Activated CD8-positive, alpha-beta memory T cell treated with anti-CD3 and anti-CD28 coated beads for 36 hours (primary cell): ENCODE data around the gene ASB10. TPM values are rescaled to one million over a fixed set of nuclear protein-coding genes. Genes with fewer than 3 reads are reported as not detected.

Experiments
- CTCF ChIA-PET: fragments of 350-600 bp; sonication (Branson Sonifier 250); formaldehyde crosslinking; loops from one replicate; lab custom pipeline; 2021; ENCODE audit warnings: antibody characterized with exemption; lab: Charles Lee
- POLR2A ChIA-PET: fragments of 350-600 bp; sonication (Branson Sonifier 250); formaldehyde crosslinking; loops from one replicate; lab custom pipeline; 2021; ENCODE audit warnings: antibody characterized with exemption; lab: Charles Lee
- total RNA-seq, 2 experiments: library from RNA; stranded (reverse); gene quantifications; one replicate each; pipeline ENCODE4 v1.2.3, GENCODE V29; 2021

The ASB10 gene, protein sequence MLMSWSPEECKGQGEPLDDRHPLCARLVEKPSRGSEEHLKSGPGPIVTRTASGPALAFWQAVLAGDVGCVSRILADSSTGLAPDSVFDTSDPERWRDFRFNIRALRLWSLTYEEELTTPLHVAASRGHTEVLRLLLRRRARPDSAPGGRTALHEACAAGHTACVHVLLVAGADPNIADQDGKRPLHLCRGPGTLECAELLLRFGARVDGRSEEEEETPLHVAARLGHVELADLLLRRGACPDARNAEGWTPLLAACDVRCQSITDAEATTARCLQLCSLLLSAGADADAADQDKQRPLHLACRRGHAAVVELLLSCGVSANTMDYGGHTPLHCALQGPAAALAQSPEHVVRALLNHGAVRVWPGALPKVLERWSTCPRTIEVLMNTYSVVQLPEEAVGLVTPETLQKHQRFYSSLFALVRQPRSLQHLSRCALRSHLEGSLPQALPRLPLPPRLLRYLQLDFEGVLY
- not detected for total RNA-seq

DNA sequence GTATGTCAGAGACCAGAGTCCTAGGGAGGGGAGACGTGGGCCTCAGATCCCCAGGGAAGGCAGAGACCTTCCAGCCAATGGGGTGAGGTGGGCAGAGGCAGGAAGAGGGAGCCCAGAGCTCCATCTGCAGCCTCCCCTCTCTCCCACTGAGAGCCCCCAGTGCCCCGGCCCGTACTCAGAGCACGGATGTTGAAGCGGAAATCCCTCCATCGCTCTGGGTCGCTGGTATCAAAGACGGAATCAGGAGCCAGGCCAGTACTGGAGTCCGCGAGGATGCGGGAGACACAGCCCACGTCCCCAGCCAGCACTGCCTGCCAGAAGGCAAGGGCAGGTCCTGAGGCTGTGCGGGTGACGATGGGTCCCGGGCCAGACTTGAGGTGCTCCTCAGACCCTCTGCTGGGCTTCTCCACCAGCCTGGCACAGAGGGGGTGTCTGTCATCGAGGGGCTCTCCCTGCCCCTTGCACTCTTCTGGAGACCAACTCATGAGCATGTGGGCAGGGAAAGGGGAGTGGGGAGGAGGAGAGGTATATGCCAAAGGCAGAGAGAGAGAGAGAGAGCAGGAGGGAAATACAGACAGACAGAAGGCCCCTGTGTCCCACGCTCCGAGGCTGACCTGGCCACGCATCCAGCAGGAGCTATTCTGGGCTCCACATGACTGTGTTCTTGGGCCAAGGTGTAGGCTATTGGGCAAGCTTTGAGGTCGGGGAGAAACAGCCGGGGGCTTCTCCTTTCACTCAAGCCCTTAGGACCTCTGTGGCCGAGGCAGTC, at the start of gene ASB10:
Gene ASB10, minus strand, starts transcription at position 611 of the 769 bp plus-strand sequence. Its CDS starts 120 bp downstream, at position 491.
- CTCF ChIA-PET: interaction anchor here (0.7 kb wide), 1 partner anchor 76 kb away, joined by 3 read pairs; no protein-coding TSS in a partner anchor
- POLR2A ChIA-PET: no interaction called here

DNA sequence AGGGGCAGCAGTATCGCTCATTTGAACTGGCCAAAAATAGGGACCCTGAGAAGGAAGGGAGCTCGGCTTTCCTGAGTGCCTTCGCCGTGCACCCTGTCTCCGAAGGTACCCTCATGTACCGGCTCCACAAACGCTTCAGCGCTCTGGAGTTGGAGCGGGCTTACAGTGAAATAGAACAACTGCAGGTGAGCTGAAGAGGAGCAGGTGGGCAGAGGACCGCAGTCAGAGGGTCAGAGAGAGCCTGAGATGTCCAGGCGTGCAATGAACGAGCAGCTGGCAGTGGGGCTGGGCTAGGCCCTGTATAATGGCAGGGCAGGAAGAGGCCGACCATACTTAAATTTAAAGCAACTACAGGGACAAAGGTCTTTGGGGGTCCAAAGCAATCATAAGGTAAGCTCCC, 49.4 kb upstream of the ASB10 start:
- ChIA-PET CTCF (interaction anchor here (1.3 to 1.9 kb wide), 2 partner anchors 11 to 13 kb away, joined by 3 to 6 read pairs; no protein-coding TSS in a partner anchor), POLR2A (no interaction called here)

- ChIA-PET POLR2A (no interaction called here), CTCF (interaction anchor here (2.6 kb wide), 1 partner anchor 9 kb away, joined by 12 read pairs; no protein-coding TSS in a partner anchor)
Observed at GRCh38 chr7:151235091-151235787, 48.2 kb upstream of the ASB10 start.

DNA sequence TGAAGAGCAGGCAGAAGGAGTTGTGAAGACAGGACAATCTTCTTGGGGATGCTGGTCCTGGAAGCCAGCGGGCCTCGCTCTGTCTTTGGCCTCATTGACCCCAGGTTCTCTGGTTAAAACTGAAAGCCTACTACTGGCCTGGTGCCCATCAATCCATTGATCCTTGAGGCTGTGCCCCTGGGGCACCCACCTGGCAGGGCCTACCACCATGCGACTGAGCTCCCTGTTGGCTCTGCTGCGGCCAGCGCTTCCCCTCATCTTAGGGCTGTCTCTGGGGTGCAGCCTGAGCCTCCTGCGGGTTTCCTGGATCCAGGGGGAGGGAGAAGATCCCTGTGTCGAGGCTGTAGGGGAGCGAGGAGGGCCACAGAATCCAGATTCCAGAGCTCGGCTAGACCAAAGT, 46.8 kb upstream of the ASB10 start:
- ChIA-PET CTCF (interaction anchor here (0.6 to 2.9 kb wide), 4 partner anchors 10 to 247 kb away, joined by 4 to 12 read pairs (median 10); no protein-coding TSS in a partner anchor), POLR2A (interaction anchor here (1.8 kb wide), 1 partner anchor 10 kb away, joined by 9 read pairs; no protein-coding TSS in a partner anchor)

DNA sequence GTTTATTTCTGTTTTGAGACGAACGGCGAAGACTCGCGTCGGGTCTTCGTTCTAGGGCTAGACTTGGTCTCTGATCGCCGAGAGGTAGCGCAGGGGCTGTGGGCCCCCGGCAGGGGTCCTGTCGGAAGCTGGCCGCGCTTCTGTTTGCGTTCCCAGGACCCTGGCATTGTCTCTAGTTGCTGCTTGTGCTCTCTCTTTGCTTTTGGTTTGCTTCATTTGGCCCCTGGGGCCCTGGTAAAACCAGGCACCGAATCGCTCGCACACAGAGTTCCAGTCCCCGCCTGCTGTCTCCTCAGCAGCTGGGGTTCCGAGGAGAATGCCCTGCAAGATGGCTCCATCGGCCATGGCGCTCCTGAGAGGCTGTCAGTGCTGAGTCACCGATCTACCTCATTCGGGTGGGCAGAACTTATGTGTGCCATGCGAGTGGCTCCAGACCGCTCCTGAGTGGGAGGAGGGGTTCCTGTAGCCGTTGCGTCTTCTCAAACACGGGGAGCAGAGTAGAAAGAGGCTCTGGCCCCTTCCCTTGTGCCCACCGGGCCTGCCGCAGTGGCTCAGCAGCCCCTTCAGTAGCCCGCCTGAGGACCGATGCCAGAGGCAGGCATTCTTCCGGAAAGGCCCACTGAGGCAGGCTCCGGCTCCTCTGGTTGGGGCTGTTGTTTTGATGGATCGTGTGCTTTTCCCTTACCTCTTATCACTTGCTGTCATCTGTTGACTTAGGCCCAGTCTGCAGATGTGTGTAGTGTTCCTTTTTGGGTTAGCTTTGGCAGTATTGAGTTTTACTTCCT, 46.1 kb upstream of the ASB10 start:
- CTCF ChIA-PET: interaction anchor here (0.6 to 2.9 kb wide), 7 partner anchors 9 to 109 kb away, joined by 3 to 12 read pairs (median 3); no protein-coding TSS in a partner anchor
- POLR2A ChIA-PET: interaction anchor here (1.8 kb wide), 1 partner anchor 11 kb away, joined by 9 read pairs; no protein-coding TSS in a partner anchor

DNA sequence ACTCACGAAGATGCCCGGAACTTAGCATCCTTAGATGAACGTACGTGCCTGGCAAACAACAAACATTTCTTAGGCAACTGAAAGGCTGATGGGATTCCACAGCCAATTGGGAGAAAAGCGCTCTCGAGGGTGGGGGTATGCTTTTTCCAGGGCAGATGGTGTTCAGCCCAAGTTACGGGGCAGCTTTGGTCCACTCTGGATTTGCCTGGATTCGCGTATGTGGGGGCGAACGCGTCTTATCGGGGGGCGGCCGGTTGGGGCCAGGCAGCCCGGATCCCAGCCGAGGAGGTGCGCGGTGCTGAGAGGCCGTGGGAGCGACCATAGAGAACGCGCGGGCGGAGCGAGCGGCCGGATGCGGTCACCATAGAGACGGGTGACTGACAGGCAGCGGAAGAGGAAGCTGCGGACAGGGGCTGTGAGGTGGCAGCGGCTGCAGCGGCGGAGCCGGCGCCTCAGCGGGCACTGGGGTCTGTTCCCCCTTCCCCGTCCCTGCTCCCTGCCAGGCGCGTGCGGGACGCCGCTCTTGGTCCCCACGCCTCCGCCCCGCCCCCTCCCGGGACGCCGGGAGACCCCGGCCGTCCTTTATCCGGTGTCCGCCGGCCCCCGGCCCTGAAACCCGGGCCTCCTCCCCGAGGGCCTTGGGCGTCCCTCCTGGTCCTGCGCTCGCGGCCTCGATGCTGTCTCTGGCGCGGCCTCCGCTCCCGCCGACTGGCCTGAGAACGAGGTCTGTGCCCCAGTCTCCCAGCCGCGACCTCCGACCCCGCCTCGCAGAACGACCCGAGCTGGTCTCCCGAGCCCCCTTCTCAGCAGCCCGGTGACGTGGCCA, 45.3 kb upstream of the ASB10 start, which contains the start of gene CHPF2:
Gene CHPF2, plus strand, starts transcription at position 393 of the 826 bp plus-strand sequence. CDS start 1,529 bp downstream, outside the sequence.
- CTCF ChIA-PET: interaction anchor here (0.6 to 2.9 kb wide), 6 partner anchors 10 to 109 kb away, joined by 3 to 12 read pairs (median 3); no protein-coding TSS in a partner anchor
- POLR2A ChIA-PET: interaction anchor here (1.8 kb wide), 1 partner anchor 11 kb away, joined by 9 read pairs; no protein-coding TSS in a partner anchor

- ChIA-PET POLR2A (no interaction called here), CTCF (interaction anchor here (5.1 kb wide), 1 partner anchor 13 kb away, joined by 30 read pairs; no protein-coding TSS in a partner anchor)
Observed at GRCh38 chr7:151231080-151231479, 44.0 kb upstream of the ASB10 start.

- POLR2A ChIA-PET: no interaction called here
- CTCF ChIA-PET: interaction anchor here (5.1 kb wide), 1 partner anchor 14 kb away, joined by 30 read pairs; no protein-coding TSS in a partner anchor
Observed at GRCh38 chr7:151229249-151229648, 42.2 kb upstream of the ASB10 start.

GRCh38 chr7:151228024-151228866, 41.2 kb upstream of the ASB10 start:
- POLR2A ChIA-PET: interaction anchor here (0.6 to 1.6 kb wide), 2 partner anchors 15 to 220 kb away, joined by 3 to 7 read pairs; no protein-coding TSS in a partner anchor
- CTCF ChIA-PET: interaction anchor here (0.9 to 5.1 kb wide), 4 partner anchors 15 to 210 kb away, joined by 3 to 30 read pairs (median 4); no protein-coding TSS in a partner anchor

GRCh38 chr7:151226875-151227782, 40.1 kb upstream of the ASB10 start, which contains the start of gene ABCF2:
Gene ABCF2, minus strand, starts transcription at chr7:151227205. Its CDS starts 747 bp downstream, at chr7:151226458.
- POLR2A ChIA-PET: interaction anchor here (0.6 to 1.6 kb wide), 8 partner anchors 13 to 221 kb away, joined by 3 to 7 read pairs (median 4); no protein-coding TSS in a partner anchor

GRCh38 chr7:151226560-151226874, 39.5 kb upstream of the ASB10 start:
- ChIA-PET POLR2A (interaction anchor here (0.8 to 1.6 kb wide), 5 partner anchors 13 to 218 kb away, joined by 3 to 7 read pairs (median 5); no protein-coding TSS in a partner anchor), CTCF (interaction anchor here (1.0 to 5.1 kb wide), 8 partner anchors 17 to 208 kb away, joined by 3 to 30 read pairs (median 3); no protein-coding TSS in a partner anchor)

More at GRCh38 chr7:151226875-151227782, 40.1 kb upstream of the ASB10 start, which contains the start of gene ABCF2:
- CTCF ChIA-PET: interaction anchor here (0.9 to 5.1 kb wide), 10 partner anchors 16 to 209 kb away, joined by 3 to 30 read pairs (median 3); no protein-coding TSS in a partner anchor

DNA sequence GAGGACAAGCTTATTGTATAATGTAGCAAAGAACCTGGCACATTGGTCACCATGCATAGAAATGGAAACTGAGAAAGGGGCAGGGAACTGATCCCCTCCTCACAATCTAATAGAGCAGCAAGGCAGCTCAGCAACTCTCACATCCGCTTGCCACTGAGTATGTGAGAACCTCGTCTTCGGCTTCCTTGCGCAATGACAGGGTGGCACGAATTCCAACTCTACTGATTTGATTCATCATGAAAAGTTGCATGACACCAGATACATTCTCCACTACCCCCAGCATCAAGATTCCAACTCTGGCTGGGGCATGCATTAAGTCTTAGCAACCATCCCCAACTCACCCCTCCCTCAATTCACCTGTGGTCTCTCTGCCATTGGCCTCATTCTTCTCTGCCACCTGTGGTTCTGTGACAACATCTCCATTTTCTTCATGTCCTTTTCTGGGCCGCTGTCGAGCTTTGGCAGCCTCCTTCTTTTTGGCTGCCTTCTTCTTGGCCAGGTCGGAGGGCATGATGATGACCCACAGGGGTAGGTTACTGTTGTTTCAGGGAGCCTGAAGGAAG, 39.0 kb upstream of the ASB10 start:
- CTCF ChIA-PET: interaction anchor here (1.0 to 5.1 kb wide), 5 partner anchors 11 to 208 kb away, joined by 3 to 30 read pairs (median 3); no protein-coding TSS in a partner anchor
- POLR2A ChIA-PET: interaction anchor here (0.9 kb wide), 1 partner anchor 187 kb away, joined by 3 read pairs; no protein-coding TSS in a partner anchor

DNA sequence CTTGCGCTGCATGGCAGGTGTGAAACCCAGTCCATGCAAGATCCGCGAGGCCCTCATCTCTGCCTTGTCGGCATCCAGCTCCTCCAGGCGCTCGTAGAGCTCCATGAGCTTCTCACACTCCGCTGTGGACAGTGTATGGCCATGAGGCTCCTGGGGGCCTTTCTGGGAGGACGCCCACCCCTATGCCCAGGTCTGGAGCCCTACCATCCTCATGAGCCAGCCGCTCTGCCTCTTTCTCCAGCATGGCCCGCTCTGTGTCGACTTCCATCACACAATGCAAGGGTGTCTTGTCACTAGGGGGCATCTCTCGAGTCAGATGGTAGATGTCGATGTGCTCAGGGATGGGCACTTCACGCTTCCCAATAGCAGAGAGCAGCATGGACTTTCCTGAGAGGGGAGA, 36.7 kb upstream of the ASB10 start:
- CTCF ChIA-PET: interaction anchor here (0.8 to 1.4 kb wide), 3 partner anchors 13 to 52 kb away, joined by 3 to 6 read pairs (median 3); no protein-coding TSS in a partner anchor
- POLR2A ChIA-PET: no interaction called here

DNA sequence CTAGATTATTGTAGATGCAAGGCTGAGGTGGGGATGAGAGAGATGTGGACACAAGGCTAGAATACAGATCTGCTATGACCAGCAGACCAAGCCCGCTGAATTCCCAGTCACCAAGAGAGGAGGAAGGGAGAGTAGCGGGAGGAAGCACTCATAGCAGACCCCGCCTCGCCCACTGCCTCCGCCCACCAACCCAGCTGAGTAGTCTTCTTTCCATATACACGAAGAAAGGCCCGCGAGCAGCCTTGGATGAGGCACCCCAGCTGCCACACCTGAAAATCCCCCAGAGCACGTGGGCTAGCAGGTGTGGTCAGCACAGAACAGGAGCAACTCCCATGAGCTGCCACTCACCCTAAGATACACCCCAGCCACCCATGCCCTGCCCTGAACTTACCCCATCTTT, 31.1 kb upstream of the ASB10 start:
- CTCF ChIA-PET: interaction anchor here (0.9 kb wide), 1 partner anchor 94 kb away, joined by 4 read pairs; no protein-coding TSS in a partner anchor
- POLR2A ChIA-PET: no interaction called here
